Measurements from ENCODE around the gene FHIT.
A peak's percentile ranks its signal among the peaks of the same experiment; 100 is the strongest.

FHIT gene

DNA sequence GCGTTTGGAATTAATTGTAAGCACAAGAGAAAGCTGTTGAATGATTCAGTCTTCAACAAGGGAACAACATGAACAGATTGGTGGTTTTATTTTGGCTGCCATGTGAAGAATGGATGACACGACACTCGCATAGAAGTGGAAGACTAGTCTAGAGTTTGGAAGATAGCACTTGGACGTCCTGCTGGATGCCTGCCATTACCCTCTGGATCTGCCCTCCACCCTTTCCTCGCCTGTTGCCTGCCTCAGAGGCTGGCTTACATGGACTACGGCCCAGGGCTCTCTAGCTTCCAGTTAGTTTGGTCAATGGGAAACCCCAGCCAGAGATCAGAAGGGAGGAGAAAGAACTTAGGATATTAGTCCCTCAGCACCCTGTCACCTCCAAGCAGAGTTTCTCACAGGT is 493.5 kb downstream of the FHIT start:
- H3K4me3 ChIP-seq (replicated peaks in 1 of 2; ENCODE audit: low read depth in 2 of 2, low read length in 2 of 2) = no peak overlapping the region
- DNase-seq (ENCODE audit: low read depth in 2 of 2) = no peak
- TF ChIP-seq, protein P1, sequence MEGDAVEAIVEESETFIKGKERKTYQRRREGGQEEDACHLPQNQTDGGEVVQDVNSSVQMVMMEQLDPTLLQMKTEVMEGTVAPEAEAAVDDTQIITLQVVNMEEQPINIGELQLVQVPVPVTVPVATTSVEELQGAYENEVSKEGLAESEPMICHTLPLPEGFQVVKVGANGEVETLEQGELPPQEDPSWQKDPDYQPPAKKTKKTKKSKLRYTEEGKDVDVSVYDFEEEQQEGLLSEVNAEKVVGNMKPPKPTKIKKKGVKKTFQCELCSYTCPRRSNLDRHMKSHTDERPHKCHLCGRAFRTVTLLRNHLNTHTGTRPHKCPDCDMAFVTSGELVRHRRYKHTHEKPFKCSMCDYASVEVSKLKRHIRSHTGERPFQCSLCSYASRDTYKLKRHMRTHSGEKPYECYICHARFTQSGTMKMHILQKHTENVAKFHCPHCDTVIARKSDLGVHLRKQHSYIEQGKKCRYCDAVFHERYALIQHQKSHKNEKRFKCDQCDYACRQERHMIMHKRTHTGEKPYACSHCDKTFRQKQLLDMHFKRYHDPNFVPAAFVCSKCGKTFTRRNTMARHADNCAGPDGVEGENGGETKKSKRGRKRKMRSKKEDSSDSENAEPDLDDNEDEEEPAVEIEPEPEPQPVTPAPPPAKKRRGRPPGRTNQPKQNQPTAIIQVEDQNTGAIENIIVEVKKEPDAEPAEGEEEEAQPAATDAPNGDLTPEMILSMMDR (IDR thresholded peaks at IDR 0.05; ENCODE audit: low read depth, low read length) = no peak

GRCh38 chr3:60756241-60757030 is 494.8 kb downstream of the FHIT start:
- DNase-seq (ENCODE audit: low read depth in 2 of 2) = no peak
- no peak overlapping the region for H3K4me3 ChIP-seq (replicated peaks in 1 of 2; ENCODE audit: low read depth in 2 of 2, low read length in 2 of 2)
- TF ChIP-seq, protein P1 (IDR thresholded peaks at IDR 0.05; ENCODE audit: low read depth, low read length) = no peak

DNA sequence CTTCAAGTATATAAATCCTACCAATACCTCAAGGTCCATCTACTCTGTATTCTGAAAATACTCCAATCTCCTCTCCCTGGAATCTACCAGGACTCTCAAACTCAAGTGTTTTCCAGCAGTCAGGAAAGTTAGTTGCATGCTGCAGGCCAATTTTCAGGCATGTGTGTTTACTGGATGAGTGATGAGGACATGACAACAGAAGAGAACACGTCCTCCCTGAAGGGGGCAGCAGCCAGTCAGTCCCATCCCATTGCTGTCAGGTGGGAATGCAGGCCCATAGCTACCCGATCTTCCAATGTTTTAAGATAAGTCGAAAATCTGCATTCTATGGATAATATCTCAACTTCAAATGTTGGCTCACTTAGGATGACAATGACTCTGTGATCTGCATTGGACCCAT is 496.2 kb downstream of the FHIT start:
- DNase-seq (ENCODE audit: low read depth in 2 of 2) = no peak
- TF ChIP-seq, protein P1 (IDR thresholded peaks at IDR 0.05; ENCODE audit: low read depth, low read length) = no peak
- no peak overlapping the region for H3K4me3 ChIP-seq (replicated peaks in 1 of 2; ENCODE audit: low read depth in 2 of 2, low read length in 2 of 2)

GRCh38 chr3:60754617-60755016 is 496.6 kb downstream of the FHIT start:
- no peak for DNase-seq (ENCODE audit: low read depth in 2 of 2)
- TF ChIP-seq, protein P1 (IDR thresholded peaks at IDR 0.05; ENCODE audit: low read depth, low read length) = no peak
- no peak overlapping the region for H3K4me3 ChIP-seq (replicated peaks in 1 of 2; ENCODE audit: low read depth in 2 of 2, low read length in 2 of 2)

DNA sequence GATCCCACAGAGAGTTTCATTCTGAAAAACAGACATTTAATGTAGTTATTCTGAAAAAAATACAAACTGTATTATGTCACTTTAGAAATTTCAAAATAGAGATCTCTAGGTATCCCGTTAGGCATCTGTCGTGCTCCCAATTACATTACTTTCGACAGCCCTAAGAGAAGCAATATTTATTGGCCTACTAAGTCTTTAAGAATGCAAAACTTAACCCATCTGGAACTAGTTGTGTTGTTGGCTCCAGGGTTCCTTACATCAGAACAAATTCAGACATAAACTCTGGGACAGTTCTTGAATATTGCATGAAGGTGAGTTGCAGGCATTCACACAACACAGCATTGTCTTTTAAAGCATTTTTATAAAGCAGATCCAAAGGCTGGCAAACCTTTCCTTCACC is 498.4 kb downstream of the FHIT start:
- TF ChIP-seq, protein P1 (IDR thresholded peaks at IDR 0.05; ENCODE audit: low read depth, low read length) = no peak
- H3K4me3 ChIP-seq (replicated peaks in 1 of 2; ENCODE audit: low read depth in 2 of 2, low read length in 2 of 2) = no peak overlapping the region
- no peak for DNase-seq (ENCODE audit: low read depth in 2 of 2)

DNA sequence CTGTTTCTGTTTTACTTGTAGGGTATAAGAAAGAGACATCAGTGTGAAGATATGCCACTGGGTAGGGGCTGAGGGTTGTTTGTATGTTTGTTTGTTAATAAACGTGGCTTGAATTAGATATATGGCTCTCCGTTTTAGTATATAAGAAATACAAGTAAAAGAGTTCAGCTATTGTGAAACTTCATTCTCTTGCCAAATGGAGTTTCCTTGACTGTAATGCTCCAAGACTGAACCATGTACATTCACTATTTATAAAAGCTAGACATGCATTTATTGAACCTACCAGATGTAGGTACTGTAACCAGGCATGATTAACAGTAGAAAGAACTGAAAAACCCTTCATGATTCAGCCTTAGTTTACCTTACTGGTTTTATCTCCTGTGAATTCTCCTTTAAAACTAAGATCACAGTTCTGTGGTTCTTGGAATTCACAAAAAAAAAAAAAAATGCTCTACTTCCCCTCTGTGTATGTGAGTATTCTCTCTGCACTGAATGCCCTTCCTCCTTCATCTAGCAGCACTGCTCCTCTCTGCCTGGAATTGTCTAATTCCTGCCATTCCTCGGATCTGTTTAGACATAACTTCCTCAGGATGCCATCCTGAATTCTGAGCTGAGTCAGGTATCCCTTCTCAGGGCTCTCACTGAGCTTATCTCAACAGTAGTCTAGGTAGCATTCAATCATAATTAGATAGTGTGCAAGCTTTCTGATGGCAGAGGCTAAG is 504.4 kb downstream of the FHIT start:
- TF ChIP-seq, protein P1 (IDR thresholded peaks at IDR 0.05; ENCODE audit: low read depth, low read length) = no peak
- H3K4me3 ChIP-seq (replicated peaks in 1 of 2; ENCODE audit: low read depth in 2 of 2, low read length in 2 of 2) = no peak overlapping the region
- peak in 1 of 2 donors; percentile 36 for DNase-seq (ENCODE audit: low read depth in 2 of 2)

All from cardiac fibroblast (primary cell).